CD14-positive monocyte (primary cell): ENCODE data around the gene TCN2. TPM values are rescaled to one million over a fixed set of nuclear protein-coding genes. Genes with fewer than 3 reads are reported as not detected.
A peak's percentile ranks its signal among the peaks of the same experiment; 100 is the strongest.

Experiments used
- DNase-seq, 3 donors: peaks; one replicate each; pipeline ENCODE4 v3.0.0-alpha.2; 2011 to 2022
- H2AFZ ChIP-seq: 2 replicates; pipeline ENCODE4 v1.6.0; 2012; ENCODE audit warnings: mild to moderate bottlenecking, low read depth, low read length, inconsistent platforms; ENCODE audit not compliant: insufficient read depth, poor library complexity, severe bottlenecking
- H3K27ac ChIP-seq, 2 donors: 1 replicate in 1 of 2; 2 replicates in 1 of 2; pipeline ENCODE4 v1.5.1; 2012 to 2013; ENCODE audit warnings: low read length in 2 of 2, control low read depth in 1 of 2, inconsistent platforms in 1 of 2, low read depth in 1 of 2, mild to moderate bottlenecking in 1 of 2
- H3K27me3 ChIP-seq, 2 donors: one replicate each; pipeline versions ENCODE4 v1.6.0 to v1.6.1; 2011 to 2013; ENCODE audit warnings: low read length in 2 of 2; ENCODE audit not compliant: control insufficient read depth in 2 of 2, insufficient read depth in 2 of 2
- H3K36me3 ChIP-seq, 2 donors: replicated peaks in 1 of 2; 1 replicate in 1 of 2; 2 replicates in 1 of 2; pipeline versions ENCODE4 v1.5.1 to v1.6.1; 2012 to 2013; ENCODE audit warnings: low read length in 2 of 2, control low read depth in 1 of 2, inconsistent platforms in 1 of 2, mild to moderate bottlenecking in 1 of 2; ENCODE audit not compliant: insufficient read depth in 2 of 2, control insufficient read depth in 1 of 2
- H3K4me1 ChIP-seq, 2 donors: 1 replicate in 1 of 2; 2 replicates in 1 of 2; pipeline versions ENCODE4 v1.5.1 to v1.6.1; 2012 to 2013; ENCODE audit warnings: low read length in 2 of 2, control low read depth in 1 of 2, inconsistent platforms in 1 of 2, mild to moderate bottlenecking in 1 of 2, moderate library complexity in 1 of 2; ENCODE audit not compliant: insufficient read depth in 2 of 2, control insufficient read depth in 1 of 2
- H3K4me2 ChIP-seq: replicated peaks from 2 replicates; pipeline ENCODE3; 2012; ENCODE audit warnings: low read length, moderate library complexity, mild to moderate bottlenecking; ENCODE audit not compliant: poor library complexity, severe bottlenecking; ENCODE audit errors: extremely low read depth
- H3K4me3 ChIP-seq, 3 experiments: fragments of 200-600 bp in 1 of 3; sonication (generic) in 1 of 3; replicated peaks in 1 of 3; 1 replicate in 2 of 3; 2 replicates in 1 of 3; pipeline ENCODE4 v1.5.1; 2011 to 2013; ENCODE audit warnings: low read length in 3 of 3, mild to moderate bottlenecking in 3 of 3, control low read depth in 2 of 3, low read depth in 2 of 3, inconsistent platforms in 1 of 3, moderate library complexity in 1 of 3
- H3K79me2 ChIP-seq: 2 replicates; pipeline ENCODE4 v1.6.0; 2012; ENCODE audit warnings: mild to moderate bottlenecking, control low read depth, inconsistent platforms, low read length, moderate library complexity; ENCODE audit not compliant: insufficient read depth
- H3K9ac ChIP-seq: 2 replicates; pipeline ENCODE4 v1.6.0; 2017; ENCODE audit warnings: low read length, mild to moderate bottlenecking; ENCODE audit not compliant: insufficient read depth, poor library complexity, severe bottlenecking
- H3K9me3 ChIP-seq, 2 donors: replicated peaks in 1 of 2; 1 replicate in 1 of 2; 2 replicates in 1 of 2; pipeline versions ENCODE4 v1.5.1 to v1.6.1; 2012 to 2013; ENCODE audit warnings: low read length in 2 of 2, control low read depth in 1 of 2; ENCODE audit not compliant: control insufficient read depth in 1 of 2, insufficient read depth in 1 of 2
- H4K20me1 ChIP-seq: 2 replicates; pipeline ENCODE4 v1.6.0; 2012; ENCODE audit warnings: mild to moderate bottlenecking, low read length, control low read depth, moderate library complexity; ENCODE audit not compliant: insufficient read depth
- H3K27ac Mint-ChIP-seq, 7 donors: one replicate each; pipeline ENCODE4 v1.8.0; 2020; ENCODE audit warnings: mild to moderate bottlenecking in 7 of 7, mixed read lengths in 7 of 7, moderate library complexity in 6 of 7, inconsistent platforms in 2 of 7
- H3K27me3 Mint-ChIP-seq, 3 donors: one replicate each; pipeline ENCODE4 v1.8.0; 2021 to 2022; ENCODE audit warnings: low read depth in 3 of 3, mild to moderate bottlenecking in 3 of 3, mixed read lengths in 3 of 3, moderate library complexity in 3 of 3, inconsistent platforms in 1 of 3
- H3K36me3 Mint-ChIP-seq, 2 donors: one replicate each; pipeline ENCODE4 v1.8.0; 2020; ENCODE audit warnings: mixed read lengths in 2 of 2, inconsistent platforms in 1 of 2, mild to moderate bottlenecking in 1 of 2
- H3K4me1 Mint-ChIP-seq: one replicate; pipeline ENCODE4 v1.8.0; 2020; ENCODE audit warnings: mild to moderate bottlenecking, mixed read lengths
- H3K4me3 Mint-ChIP-seq, 2 donors: one replicate each; pipeline ENCODE4 v1.8.0; 2020; ENCODE audit warnings: mild to moderate bottlenecking in 2 of 2, mixed read lengths in 2 of 2, moderate library complexity in 1 of 2
- H3K9me3 Mint-ChIP-seq, 7 donors: one replicate each; pipeline ENCODE4 v1.8.0; 2020 to 2022; ENCODE audit warnings: mixed read lengths in 7 of 7, mild to moderate bottlenecking in 6 of 7, moderate library complexity in 6 of 7, inconsistent platforms in 2 of 7
- CTCF ChIP-seq: fragments of 200-600 bp; IDR thresholded peaks from one replicate; pipeline ENCODE4 v1.8.0; 2022; ENCODE audit warnings: antibody characterized with exemption, mild to moderate bottlenecking
- WGBS: methylation state at CpG from one replicate; pipeline ENCODE4 v1.1.5; 2013; ENCODE audit warnings: missing lambda C conversion rate; ENCODE audit not compliant: insufficient coverage; 5-methylcytosine and 5-hydroxymethylcytosine counted together
- intact Hi-C, 2 donors: fragments of 100-400 bp; cut with micrococcal nuclease; formaldehyde crosslinking; loops; one replicate each; pipeline versions ENCODE4 v1.15.0 to v1.15.1; 2023
- polyA plus RNA-seq, 3 donors: library from polyadenylated mRNA; depleted of rRNA in 1 of 3; unstranded in 2 of 3; stranded (reverse) in 1 of 3; fragments of 300-500 nt in 2 of 3; fragments of >200 nt in 1 of 3; fragmentation: Illumina TruSeq in 2 of 3; gene quantifications; 1 replicate in 2 of 3; 2 replicates in 1 of 3; pipeline ENCODE4 v1.2.3, GENCODE V29; 2012 to 2021

Gene TCN2
- polyA plus RNA-seq, 3 donors: 27.1 to 51.7 (median 45.0) TPM

DNA sequence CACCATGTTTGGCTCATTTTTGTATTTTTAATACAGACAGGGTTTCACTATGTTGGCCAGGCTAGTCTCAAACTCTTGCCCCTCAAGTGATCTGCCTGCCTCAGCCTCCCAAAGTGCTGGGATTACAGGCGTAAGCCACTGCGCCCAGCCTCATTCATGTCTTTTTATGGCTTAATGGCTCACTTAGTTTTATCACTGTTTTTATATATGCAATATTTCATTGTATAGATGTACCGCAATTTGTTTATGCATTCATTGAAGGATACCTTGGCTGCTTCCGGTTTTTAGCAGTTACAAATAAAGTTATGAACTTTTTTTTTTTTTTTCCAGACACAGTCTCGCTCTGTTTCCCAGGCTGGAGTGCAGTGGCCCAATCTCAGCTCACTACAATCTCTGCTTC, 5.5 kb upstream of the TCN2 start:
- Mint-ChIP-seq H3K9me3 (peaks cover 0 to 6% (median 0%) of the 10 kb centered on the region in 7 donors), H3K4me1 (peaks cover 22% of the 10 kb centered on the region), H3K27ac (no peak overlapping the region), H3K36me3 (peaks cover 0 to 5% of the 10 kb centered on the region in 2 donors), H3K27me3 (peaks cover 0 to 4% (median 0%) of the 10 kb centered on the region in 3 donors), H3K4me3 (no peak overlapping the region)
- Histone ChIP-seq H3K4me1 (peaks cover 13 to 15% of the 10 kb centered on the region in 2 donors), H3K9me3 (no peaks in the 10 kb centered on the region), H3K4me2 (no peak overlapping the region), H3K79me2 (no peaks in the 10 kb centered on the region), H3K27me3 (no peaks in the 10 kb centered on the region), H3K36me3 (no peaks in the 10 kb centered on the region), H3K4me3 (no peak overlapping the region), H4K20me1 (no peaks in the 10 kb centered on the region), H3K27ac (no peak overlapping the region), H3K9ac (no peak overlapping the region), H2AFZ (no peak overlapping the region)
- intact Hi-C loops: no loop called here
- WGBS: no CpG with 5 or more reads among the region's 5 CpGs
- DNase-seq: no peak
- no peak for TF ChIP-seq CTCF

GRCh38 chr22:30602049-30602448, 4.9 kb upstream of the TCN2 start:
- WGBS: no CpG with 5 or more reads among the region's 3 CpGs
- H3K27me3 Mint-ChIP-seq: peaks cover 0 to 4% (median 0%) of the 10 kb centered on the region in 3 donors
- Histone ChIP-seq H2AFZ (no peak overlapping the region), H4K20me1 (no peaks in the 10 kb centered on the region), H3K79me2 (no peaks in the 10 kb centered on the region), H3K9me3 (no peaks in the 10 kb centered on the region), H3K27ac (no peak overlapping the region), H3K27me3 (no peaks in the 10 kb centered on the region), H3K4me2 (no peak overlapping the region), H3K36me3 (no peaks in the 10 kb centered on the region), H3K4me3 (no peak overlapping the region), H3K9ac (no peak overlapping the region), H3K4me1 (peaks cover 18 to 21% of the 10 kb centered on the region in 2 donors)
- intact Hi-C loops: no loop called here
- H3K36me3 Mint-ChIP-seq: peaks cover 0 to 5% of the 10 kb centered on the region in 2 donors
- TF ChIP-seq CTCF: peak; percentile 28
- no peak overlapping the region for H3K4me3 Mint-ChIP-seq
- H3K4me1 Mint-ChIP-seq: peaks cover 27% of the 10 kb centered on the region
- DNase-seq: peak in 1 of 3 donors; percentile 29
- peak overlapping the region in 2 of 7 donors; percentile 8 to 83 for H3K27ac Mint-ChIP-seq
- peaks cover 0 to 6% (median 0%) of the 10 kb centered on the region in 7 donors for H3K9me3 Mint-ChIP-seq
